Naive thymus-derived CD4-positive, alpha-beta T cell (primary cell): Measurements from ENCODE around the gene XKR7. TPM values are rescaled to one million over a fixed set of nuclear protein-coding genes. Genes with fewer than 3 reads are reported as not detected.

Experiments
- ATAC-seq: fragments of 150-1000 bp; cut with Tn5 transposase; 2 replicates; pipeline ENCODE4 v1.10.0; 2021; ENCODE audit warnings: mild to moderate bottlenecking, moderate library complexity
- CTCF ChIA-PET: fragments of 350-600 bp; sonication (Branson Sonifier 250); formaldehyde crosslinking; loops from one replicate; lab custom pipeline; 2021; ENCODE audit warnings: antibody characterized with exemption; lab: Charles Lee
- POLR2A ChIA-PET: fragments of 350-600 bp; sonication (Branson Sonifier 250); formaldehyde crosslinking; loops from one replicate; lab custom pipeline; 2021; ENCODE audit warnings: antibody characterized with exemption, inconsistent platforms; lab: Charles Lee
- DNase-seq, 9 donors: peaks; one replicate each; pipeline versions ENCODE4 v3.0.0 to v3.0.0-alpha.2; 2020 to 2022; ENCODE audit warnings: mixed read lengths in 1 of 9
- H3K27ac ChIP-seq: one replicate; pipeline ENCODE4 v1.7.0; 2013; ENCODE audit warnings: mild to moderate bottlenecking, low read depth, low read length, moderate library complexity
- H3K27me3 ChIP-seq, 2 donors: one replicate each; pipeline ENCODE4 v1.7.0; 2013; ENCODE audit warnings: low read length in 2 of 2, mild to moderate bottlenecking in 2 of 2, moderate library complexity in 2 of 2; ENCODE audit not compliant: control insufficient read depth in 2 of 2, insufficient read depth in 2 of 2
- H3K36me3 ChIP-seq, 3 experiments: 1 replicate in 2 of 3; 2 replicates in 1 of 3; pipeline ENCODE4 v1.7.0; 2013; ENCODE audit warnings: low read length in 3 of 3, mild to moderate bottlenecking in 3 of 3, moderate library complexity in 1 of 3; ENCODE audit not compliant: insufficient read depth in 3 of 3, control insufficient read depth in 2 of 3
- H3K4me1 ChIP-seq, 2 donors: one replicate each; pipeline ENCODE4 v1.7.0; 2013; ENCODE audit warnings: low read length in 2 of 2, mild to moderate bottlenecking in 2 of 2, moderate library complexity in 1 of 2; ENCODE audit not compliant: control insufficient read depth in 2 of 2, insufficient read depth in 2 of 2
- H3K4me3 ChIP-seq: 2 replicates; pipeline ENCODE4 v1.7.0; 2013; ENCODE audit warnings: mild to moderate bottlenecking, low read length
- H3K9me3 ChIP-seq, 3 experiments: 1 replicate in 2 of 3; 2 replicates in 1 of 3; pipeline ENCODE4 v1.7.0; 2013; ENCODE audit warnings: low read length in 3 of 3; ENCODE audit not compliant: control insufficient read depth in 2 of 3
- H3K27ac Mint-ChIP-seq, 9 donors: one replicate each; pipeline ENCODE4 v1.8.0; 2020 to 2022; ENCODE audit warnings: mixed read lengths in 9 of 9, mild to moderate bottlenecking in 8 of 9, moderate library complexity in 5 of 9, inconsistent platforms in 2 of 9
- H3K27me3 Mint-ChIP-seq, 5 donors: one replicate each; pipeline ENCODE4 v1.8.0; 2021 to 2022; ENCODE audit warnings: mixed read lengths in 5 of 5, mild to moderate bottlenecking in 1 of 5
- H3K36me3 Mint-ChIP-seq, 5 donors: one replicate each; pipeline ENCODE4 v1.8.0; 2020 to 2022; ENCODE audit warnings: mixed read lengths in 5 of 5, mild to moderate bottlenecking in 3 of 5, inconsistent platforms in 1 of 5
- H3K4me1 Mint-ChIP-seq, 7 donors: one replicate each; pipeline ENCODE4 v1.8.0; 2020 to 2022; ENCODE audit warnings: mixed read lengths in 7 of 7, mild to moderate bottlenecking in 3 of 7, inconsistent platforms in 1 of 7
- H3K4me3 Mint-ChIP-seq, 10 donors: one replicate each; pipeline ENCODE4 v1.8.0; 2020 to 2022; ENCODE audit warnings: mild to moderate bottlenecking in 10 of 10, mixed read lengths in 10 of 10, moderate library complexity in 6 of 10, inconsistent platforms in 2 of 10
- H3K9me3 Mint-ChIP-seq, 11 donors: one replicate each; pipeline ENCODE4 v1.8.0; 2020 to 2022; ENCODE audit warnings: mixed read lengths in 11 of 11, mild to moderate bottlenecking in 4 of 11, inconsistent platforms in 1 of 11, moderate library complexity in 1 of 11
- intact Hi-C, 2 donors: fragments of 100-400 bp; cut with micrococcal nuclease; formaldehyde crosslinking; loops; one replicate each; pipeline ENCODE4 v1.15.1; 2023
- polyA plus RNA-seq, 2 donors: library from polyadenylated mRNA; unstranded; fragments of 300-500 nt; fragmentation: Illumina TruSeq; gene quantifications; one replicate each; pipeline ENCODE4 v1.2.3, GENCODE V29; 2021
- total RNA-seq, 6 experiments: library from RNA in 5 of 6; stranded (reverse) in 5 of 6; gene quantifications; 1 replicate in 5 of 6; 2 replicates in 1 of 6; pipeline ENCODE4 v1.2.3 and lab custom pipeline; 2021 to 2026

The XKR7 gene
- total and polyA plus RNA-seq, 7 experiments from 2014 or later = 0.05 TPM; not detected in 6

DNA sequence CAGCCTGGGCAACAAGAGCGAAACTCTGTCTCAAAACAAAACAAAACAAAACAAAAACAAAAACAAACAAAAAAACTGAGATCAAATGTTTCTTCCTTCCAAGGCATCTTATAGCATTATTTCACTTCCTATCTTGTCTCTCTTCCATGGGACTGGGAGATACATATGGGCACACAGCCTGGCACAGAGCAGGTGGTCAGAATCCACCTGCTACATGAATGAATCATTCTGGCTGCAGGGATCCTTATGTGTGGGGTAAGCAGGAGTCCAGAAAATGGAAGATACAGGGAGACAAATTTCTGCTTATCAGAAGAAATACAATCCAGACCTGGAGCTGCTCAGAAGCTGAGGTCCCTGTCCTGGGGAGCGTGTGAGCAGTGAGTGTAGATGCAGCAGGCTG lies 24.1 kb downstream of the XKR7 start:
- no peaks in the 10 kb centered on the region for H3K27me3 ChIP-seq
- no peak overlapping the region for H3K27ac Mint-ChIP-seq
- intact Hi-C loops = no loop called here
- H3K36me3 Mint-ChIP-seq = no peaks in the 10 kb centered on the region
- H3K4me1 ChIP-seq = no peaks in the 10 kb centered on the region
- no peaks in the 10 kb centered on the region for H3K9me3 Mint-ChIP-seq
- H3K4me3 Mint-ChIP-seq = no peak overlapping the region
- H3K4me3 ChIP-seq = no peak overlapping the region
- no peak for DNase-seq
- ATAC-seq = no peak
- H3K9me3 ChIP-seq = no peaks in the 10 kb centered on the region
- ChIA-PET CTCF (no interaction called here), POLR2A (no interaction called here)
- H3K27me3 Mint-ChIP-seq = peaks cover 32 to 39% (median 34%) of the 10 kb centered on the region in 5 donors
- no peaks in the 10 kb centered on the region for H3K36me3 ChIP-seq
- H3K27ac ChIP-seq = no peak overlapping the region
- H3K4me1 Mint-ChIP-seq = peaks cover 0 to 5% (median 0%) of the 10 kb centered on the region in 7 donors

DNA sequence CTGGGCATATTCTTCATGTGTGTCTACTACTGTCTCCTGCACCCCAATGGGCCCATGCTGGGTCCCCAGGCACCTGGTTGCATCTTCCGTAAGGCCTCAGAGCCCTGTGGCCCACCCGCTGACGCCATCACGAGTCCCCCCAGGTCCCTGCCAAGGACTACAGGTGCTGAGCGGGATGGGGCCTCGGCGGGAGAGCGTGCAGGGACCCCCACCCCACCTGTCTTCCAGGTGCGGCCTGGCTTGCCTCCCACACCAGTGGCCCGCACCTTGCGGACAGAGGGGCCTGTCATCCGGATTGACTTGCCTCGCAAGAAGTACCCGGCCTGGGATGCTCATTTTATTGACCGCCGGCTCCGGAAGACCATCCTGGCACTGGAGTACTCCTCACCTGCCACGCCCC lies 29.0 kb downstream of the XKR7 start:
- no peak overlapping the region for H3K27ac ChIP-seq
- H3K9me3 Mint-ChIP-seq = no peaks in the 10 kb centered on the region
- no peak overlapping the region for H3K27ac Mint-ChIP-seq
- no peaks in the 10 kb centered on the region for H3K36me3 ChIP-seq
- no peak for ATAC-seq
- POLR2A ChIA-PET = no interaction called here
- H3K4me3 ChIP-seq = no peak overlapping the region
- no peaks in the 10 kb centered on the region for H3K36me3 Mint-ChIP-seq
- H3K27me3 ChIP-seq = no peaks in the 10 kb centered on the region
- intact Hi-C loops = no loop called here
- H3K4me3 Mint-ChIP-seq = no peak overlapping the region
- H3K9me3 ChIP-seq = no peaks in the 10 kb centered on the region
- H3K4me1 Mint-ChIP-seq = peaks cover 0 to 3% (median 0%) of the 10 kb centered on the region in 7 donors
- CTCF ChIA-PET = no interaction called here
- no peaks in the 10 kb centered on the region for H3K4me1 ChIP-seq
- peaks cover 32 to 39% (median 34%) of the 10 kb centered on the region in 5 donors for H3K27me3 Mint-ChIP-seq
- no peak for DNase-seq

DNA sequence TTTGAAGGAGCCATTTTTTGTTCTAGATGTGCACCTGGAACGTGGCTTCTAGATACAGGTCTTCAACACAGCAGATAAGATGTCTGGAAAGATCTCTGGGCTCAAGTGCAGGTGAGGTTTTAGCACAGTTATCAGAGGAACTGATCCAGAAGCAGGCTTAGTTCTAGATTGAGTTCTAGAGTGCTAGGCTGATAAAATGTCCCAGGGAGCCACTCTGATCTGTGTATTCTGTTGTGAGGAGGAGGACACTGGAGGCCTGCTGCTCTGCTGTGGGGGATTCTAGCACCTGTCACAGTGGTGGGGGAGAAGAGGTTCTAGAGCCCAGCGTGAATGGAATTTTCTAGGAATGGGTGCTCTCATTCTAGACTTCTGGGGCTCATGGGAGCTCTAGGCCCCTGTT lies 30.3 kb downstream of the XKR7 start:
- Histone ChIP-seq H3K27me3 (no peaks in the 10 kb centered on the region), H3K4me1 (no peaks in the 10 kb centered on the region), H3K4me3 (no peak overlapping the region), H3K9me3 (no peaks in the 10 kb centered on the region), H3K27ac (no peak overlapping the region), H3K36me3 (no peaks in the 10 kb centered on the region)
- DNase-seq (no peak), ATAC-seq (no peak)
- Mint-ChIP-seq H3K27me3 (peaks cover 29 to 31% (median 30%) of the 10 kb centered on the region in 5 donors), H3K4me1 (peaks cover 0 to 3% (median 0%) of the 10 kb centered on the region in 7 donors), H3K36me3 (no peaks in the 10 kb centered on the region), H3K9me3 (no peaks in the 10 kb centered on the region), H3K27ac (no peak overlapping the region), H3K4me3 (no peak overlapping the region)
- ChIA-PET POLR2A (no interaction called here), CTCF (no interaction called here)
- intact Hi-C loops = no loop called here

DNA sequence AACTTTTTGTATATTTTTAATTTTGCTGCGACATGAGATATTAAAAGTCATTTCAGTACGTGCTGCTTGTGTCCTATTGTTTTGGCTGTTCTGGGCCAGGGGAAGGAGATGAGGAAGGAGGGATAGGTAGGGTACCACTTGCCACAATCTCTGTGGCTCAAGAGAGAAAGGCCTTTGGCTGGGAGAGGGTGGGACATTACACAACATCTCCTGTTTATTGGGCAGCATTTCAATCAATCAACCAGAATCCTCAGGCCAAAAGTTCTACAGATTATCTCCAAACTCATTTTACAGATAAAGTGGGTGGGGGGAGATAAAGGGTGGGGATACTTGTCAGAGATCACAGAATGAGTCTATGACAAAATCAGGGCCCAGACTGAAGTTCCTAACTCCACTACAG lies 35.4 kb downstream of the XKR7 start:
- H3K27ac ChIP-seq = no peak overlapping the region
- H3K4me3 ChIP-seq = no peak overlapping the region
- Mint-ChIP-seq H3K9me3 (no peaks in the 10 kb centered on the region), H3K4me3 (no peak overlapping the region), H3K27me3 (peaks cover 0 to 8% (median 4%) of the 10 kb centered on the region in 5 donors), H3K4me1 (peaks cover 0 to 9% (median 0%) of the 10 kb centered on the region in 7 donors), H3K27ac (no peak overlapping the region), H3K36me3 (no peaks in the 10 kb centered on the region)
- intact Hi-C loops = no loop called here
- ATAC-seq (no peak), DNase-seq (no peak)
- POLR2A ChIA-PET = no interaction called here
- no peaks in the 10 kb centered on the region for H3K4me1 ChIP-seq
- no peaks in the 10 kb centered on the region for H3K9me3 ChIP-seq
- H3K36me3 ChIP-seq = no peaks in the 10 kb centered on the region
- no peaks in the 10 kb centered on the region for H3K27me3 ChIP-seq
- CTCF ChIA-PET = no interaction called here

GRCh38 chr20:32004963-32005362 lies 37.0 kb downstream of the XKR7 start:
- Histone ChIP-seq H3K9me3 (no peaks in the 10 kb centered on the region), H3K4me1 (no peaks in the 10 kb centered on the region), H3K27me3 (no peaks in the 10 kb centered on the region), H3K36me3 (no peaks in the 10 kb centered on the region), H3K4me3 (no peak overlapping the region), H3K27ac (no peak overlapping the region)
- H3K27me3 Mint-ChIP-seq = peaks cover 0 to 11% (median 7%) of the 10 kb centered on the region in 5 donors
- H3K4me3 Mint-ChIP-seq = no peak overlapping the region
- ChIA-PET CTCF (no interaction called here), POLR2A (no interaction called here)
- intact Hi-C loops = no loop called here
- H3K27ac Mint-ChIP-seq = no peak overlapping the region
- peaks cover 0 to 9% (median 0%) of the 10 kb centered on the region in 7 donors for H3K4me1 Mint-ChIP-seq
- ATAC-seq = no peak
- no peak for DNase-seq
- H3K36me3 Mint-ChIP-seq = no peaks in the 10 kb centered on the region
- H3K9me3 Mint-ChIP-seq = no peaks in the 10 kb centered on the region

DNA sequence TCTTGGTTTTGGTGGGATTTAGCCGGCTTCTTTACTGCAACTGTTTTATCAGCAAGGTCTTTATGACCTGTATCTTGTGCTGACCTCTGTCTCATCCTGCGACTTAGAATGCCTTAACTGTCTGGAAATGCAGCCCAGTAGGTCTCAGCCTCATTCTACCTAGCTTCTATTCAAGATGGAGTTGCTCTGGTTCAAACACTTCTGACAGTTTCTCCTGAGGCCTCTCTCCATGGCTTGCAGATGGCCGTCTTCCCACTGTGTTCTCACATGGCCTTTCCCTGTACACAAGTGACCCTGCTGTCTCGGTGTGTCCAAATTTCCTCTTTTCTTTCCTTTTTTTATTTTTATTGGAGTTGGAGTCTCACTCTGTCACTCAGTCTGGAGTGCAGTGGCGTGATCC lies 38.1 kb downstream of the XKR7 start:
- no peak for ATAC-seq
- POLR2A ChIA-PET = no interaction called here
- Histone ChIP-seq H3K36me3 (no peaks in the 10 kb centered on the region), H3K27ac (no peak overlapping the region), H3K9me3 (no peaks in the 10 kb centered on the region), H3K4me1 (no peaks in the 10 kb centered on the region), H3K4me3 (no peak overlapping the region), H3K27me3 (no peaks in the 10 kb centered on the region)
- CTCF ChIA-PET = no interaction called here
- no peak overlapping the region for H3K4me3 Mint-ChIP-seq
- H3K9me3 Mint-ChIP-seq = no peaks in the 10 kb centered on the region
- peaks cover 0 to 9% (median 0%) of the 10 kb centered on the region in 7 donors for H3K4me1 Mint-ChIP-seq
- no peak for DNase-seq
- intact Hi-C loops = no loop called here
- no peak overlapping the region for H3K27ac Mint-ChIP-seq
- H3K36me3 Mint-ChIP-seq = no peaks in the 10 kb centered on the region
- H3K27me3 Mint-ChIP-seq = peaks cover 0 to 14% (median 10%) of the 10 kb centered on the region in 5 donors

GRCh38 chr20:32006841-32007786 lies 39.2 kb downstream of the XKR7 start:
- peaks cover 0 to 21% (median 15%) of the 10 kb centered on the region in 5 donors for H3K27me3 Mint-ChIP-seq
- ATAC-seq = no peak
- no peaks in the 10 kb centered on the region for H3K36me3 Mint-ChIP-seq
- Histone ChIP-seq H3K9me3 (no peaks in the 10 kb centered on the region), H3K27me3 (no peaks in the 10 kb centered on the region), H3K36me3 (no peaks in the 10 kb centered on the region), H3K27ac (no peak overlapping the region), H3K4me1 (no peaks in the 10 kb centered on the region), H3K4me3 (no peak overlapping the region)
- no peaks in the 10 kb centered on the region for H3K9me3 Mint-ChIP-seq
- no peak overlapping the region for H3K27ac Mint-ChIP-seq
- no peak overlapping the region for H3K4me3 Mint-ChIP-seq
- ChIA-PET POLR2A (no interaction called here), CTCF (no interaction called here)
- DNase-seq = no peak
- H3K4me1 Mint-ChIP-seq = peaks cover 0 to 9% (median 0%) of the 10 kb centered on the region in 7 donors
- intact Hi-C loops = no loop called here
